WI38 (cell line): ENCODE results near the gene HIGD2A.

Source experiments
- H3K4me3 ChIP-seq: 2 replicates; pipeline ENCODE4 v1.5.1; 2011; ENCODE audit warnings: low read depth, mild to moderate bottlenecking, control low read depth, low read length
- CTCF ChIP-seq: IDR thresholded peaks from 2 replicates; pipeline ENCODE4 v1.5.1; 2012; ENCODE audit warnings: low read depth, mild to moderate bottlenecking, control low read depth, low read length

Gene HIGD2A

GRCh38 chr5:176383248-176383905 is 5.2 kb upstream of the HIGD2A start:
- no peak overlapping the region for H3K4me3 ChIP-seq
- TF ChIP-seq CTCF, result no peak

- H3K4me3 ChIP-seq, result no peak overlapping the region
- TF ChIP-seq CTCF, result no peak
Measured at GRCh38 chr5:176383961-176384360, 4.6 kb upstream of the HIGD2A start.

- TF ChIP-seq CTCF, result no peak
Measured at GRCh38 chr5:176384366-176384930, 4.1 kb upstream of the HIGD2A start.

GRCh38 chr5:176384991-176385390 is 3.6 kb upstream of the HIGD2A start:
- H3K4me3 ChIP-seq, result no peak overlapping the region
- no peak for TF ChIP-seq CTCF

More at GRCh38 chr5:176384366-176384930, 4.1 kb upstream of the HIGD2A start:
- H3K4me3 ChIP-seq, result no peak overlapping the region

GRCh38 chr5:176386491-176386890 is 2.1 kb upstream of the HIGD2A start:
- no peak for TF ChIP-seq CTCF
- no peak overlapping the region for H3K4me3 ChIP-seq

GRCh38 chr5:176387384-176387925 is 1.1 kb upstream of the HIGD2A start:
- H3K4me3 ChIP-seq, result peak overlapping the region; percentile 84
- TF ChIP-seq CTCF, result no peak

- no peak for TF ChIP-seq CTCF
- peak overlapping the region; percentile 84 for H3K4me3 ChIP-seq
Measured at GRCh38 chr5:176388003-176388443, 528 bp upstream of the HIGD2A start.
